WTC11 (cell line): ENCODE results near the gene S1PR3. TPM values are rescaled to one million over a fixed set of nuclear protein-coding genes. Genes with fewer than 3 reads are reported as not detected.

Experiments used
- ATAC-seq: fragments of 200-7000 bp; cut with Tn5 transposase; 2 replicates; pipeline ENCODE4 v1.10.0; 2021; ENCODE audit warnings: mild to moderate bottlenecking, moderate library complexity
- CTCF ChIA-PET: fragments of 300-600 bp; sonication (Branson Sonifier 250); formaldehyde crosslinking; loops from one replicate; lab custom pipeline; 2021; ENCODE audit warnings: antibody characterized with exemption; lab: Charles Lee
- POLR2A ChIA-PET: fragments of 350-600 bp; sonication (Branson Sonifier 250); formaldehyde crosslinking; loops from one replicate; lab custom pipeline; 2021; ENCODE audit warnings: antibody characterized with exemption; lab: Charles Lee
- DNase-seq: peaks from one replicate; pipeline ENCODE4 v3.0.0; 2021; ENCODE audit warnings: low spot score
- H3K27ac Mint-ChIP-seq: 2 replicates; pipeline ENCODE4 v1.8.0; 2021; ENCODE audit warnings: mixed read lengths
- H3K27me3 Mint-ChIP-seq: 2 replicates; pipeline ENCODE4 v1.8.0; 2021; ENCODE audit warnings: low read depth, mild to moderate bottlenecking, moderate library complexity, mixed read lengths
- H3K36me3 Mint-ChIP-seq: 2 replicates; pipeline ENCODE4 v1.8.0; 2021; ENCODE audit warnings: mixed read lengths
- H3K4me1 Mint-ChIP-seq: 2 replicates; pipeline ENCODE4 v1.8.0; 2022; ENCODE audit warnings: mixed read lengths
- H3K4me3 Mint-ChIP-seq: 2 replicates; pipeline ENCODE4 v1.8.0; 2021; ENCODE audit warnings: mild to moderate bottlenecking, moderate library complexity, mixed read lengths
- H3K9me3 Mint-ChIP-seq: 2 replicates; pipeline ENCODE4 v1.8.0; 2021; ENCODE audit warnings: mixed read lengths
- E2F1 ChIP-seq: sonication (generic); formaldehyde crosslinking; IDR thresholded peaks from 2 replicates; pipeline ENCODE4 v1.8.0; 2022; ENCODE audit warnings: mild to moderate bottlenecking, missing genetic modification reagents
- E2F4 ChIP-seq: sonication (generic); formaldehyde crosslinking; IDR thresholded peaks from 2 replicates; pipeline ENCODE4 v1.8.1; 2022; ENCODE audit warnings: low read depth, mild to moderate bottlenecking, moderate library complexity, missing genetic modification reagents, borderline replicate concordance
- E2F5 ChIP-seq: sonication (generic); formaldehyde crosslinking; IDR thresholded peaks from 2 replicates; pipeline ENCODE4 v1.8.1; 2022; ENCODE audit warnings: mild to moderate bottlenecking, moderate library complexity, missing genetic modification reagents
- ELF4 ChIP-seq: sonication (generic); formaldehyde crosslinking; IDR thresholded peaks from 2 replicates; pipeline ENCODE4 v1.8.1; 2022; ENCODE audit warnings: low read depth, mild to moderate bottlenecking, moderate library complexity, missing genetic modification reagents
- FOXP1 ChIP-seq: sonication (generic); formaldehyde crosslinking; IDR thresholded peaks from 2 replicates; pipeline ENCODE4 v1.8.0; 2022; ENCODE audit warnings: missing genetic modification reagents, mild to moderate bottlenecking, moderate library complexity, borderline replicate concordance
- GRHL2 ChIP-seq: fragments of 250-450 bp; sonication (Bioruptor Pico); IDR thresholded peaks from 2 replicates; pipeline ENCODE4 v1.8.0; 2022; ENCODE audit warnings: mild to moderate bottlenecking, moderate library complexity; ENCODE audit not compliant: insufficient replicate concordance, severe bottlenecking
- HMGA2 ChIP-seq: fragments of 250-450 bp; sonication (Bioruptor Pico); IDR thresholded peaks from 2 replicates; pipeline ENCODE4 v1.4.0; 2021; ENCODE audit warnings: mild to moderate bottlenecking, moderate library complexity
- HMGXB4 ChIP-seq: sonication (generic); formaldehyde crosslinking; IDR thresholded peaks from 2 replicates; pipeline ENCODE4 v1.8.1; 2023; ENCODE audit warnings: mild to moderate bottlenecking, moderate library complexity, missing genetic modification reagents
- NFATC4 ChIP-seq: fragments of 250-450 bp; sonication (Bioruptor Pico); IDR thresholded peaks from 2 replicates; pipeline ENCODE4 v1.9.0; 2021; ENCODE audit warnings: mild to moderate bottlenecking
- NFE2L1 ChIP-seq: sonication (generic); formaldehyde crosslinking; IDR thresholded peaks from 2 replicates; pipeline ENCODE4 v1.8.1; 2023; ENCODE audit warnings: missing genetic modification reagents
- NR1H2 ChIP-seq: sonication (generic); formaldehyde crosslinking; IDR thresholded peaks from 2 replicates; pipeline ENCODE4 v1.9.0; 2021; ENCODE audit warnings: mild to moderate bottlenecking, moderate library complexity, missing genetic modification reagents
- SMAD4 ChIP-seq: sonication (generic); formaldehyde crosslinking; IDR thresholded peaks from 2 replicates; pipeline ENCODE4 v1.8.0; 2022; ENCODE audit warnings: mild to moderate bottlenecking, missing genetic modification reagents
- STAT6 ChIP-seq: sonication (generic); formaldehyde crosslinking; conservative IDR thresholded peaks from 2 replicates; pipeline ENCODE4 v1.8.1; 2023; ENCODE audit warnings: mild to moderate bottlenecking, low read depth, missing genetic modification reagents, moderate library complexity
- TCF7 ChIP-seq: sonication (generic); formaldehyde crosslinking; IDR thresholded peaks from 2 replicates; pipeline ENCODE4 v1.8.0; 2022; ENCODE audit warnings: mild to moderate bottlenecking, low read depth, missing genetic modification reagents, moderate library complexity
- ZNF263 ChIP-seq: sonication (generic); formaldehyde crosslinking; IDR thresholded peaks from 2 replicates; pipeline ENCODE4 v1.8.1; 2022; ENCODE audit warnings: low read depth, mild to moderate bottlenecking, moderate library complexity, missing genetic modification reagents
- ZNF281 ChIP-seq: sonication (generic); formaldehyde crosslinking; IDR thresholded peaks from 2 replicates; pipeline ENCODE4 v1.8.0; 2023; ENCODE audit warnings: mild to moderate bottlenecking, missing genetic modification reagents
- total RNA-seq: library from RNA; stranded (reverse); gene quantifications from 3 replicates; pipeline ENCODE4 v1.2.3, GENCODE V29; 2021

Gene S1PR3
- total RNA-seq, 1 experiment from 2014 or later = 7.1 TPM

GRCh38 chr9:89010526-89011111, 19.4 kb downstream of the S1PR3 start (continued):
- TF ChIP-seq E2F1 (no peak), TCF7 (CRISPR knock-in tag) (no peak), NFE2L1 (CRISPR knock-in tag) (no peak), HMGA2 (CRISPR knock-in tag) (no peak), ZNF281 (CRISPR knock-in tag) (no peak), HMGXB4 (no peak), NFATC4 (CRISPR knock-in tag) (no peak), STAT6 (CRISPR knock-in tag) (no peak)

- CTCF ChIA-PET = no interaction called here
- no peak overlapping the region for H3K27ac Mint-ChIP-seq
- no peaks in the 10 kb centered on the region for H3K9me3 Mint-ChIP-seq
- ATAC-seq (no peak), DNase-seq (no peak)
- no peaks in the 10 kb centered on the region for H3K36me3 Mint-ChIP-seq
- H3K4me1 Mint-ChIP-seq = peaks cover 33% of the 10 kb centered on the region
- no peaks in the 10 kb centered on the region for H3K27me3 Mint-ChIP-seq
- no peak overlapping the region for H3K4me3 Mint-ChIP-seq
- POLR2A ChIA-PET = no interaction called here
- TF ChIP-seq GRHL2 (no peak), ELF4 (CRISPR knock-in tag) (no peak), FOXP1 (CRISPR knock-in tag) (no peak), E2F4 (CRISPR knock-in tag) (no peak), E2F5 (no peak), NR1H2 (CRISPR knock-in tag) (no peak), SMAD4 (CRISPR knock-in tag) (no peak), ZNF263 (CRISPR knock-in tag) (no peak)
These were observed 20.4 kb downstream of the S1PR3 start for GRCh38 chr9:89011683-89012082.
